Transverse colon (tissue), 4 donors: ENCODE measurements around the gene FAXDC2.

ENCODE experiments used
- CTCF ChIP-seq, 5 experiments: fragments of 200-600 bp in 3 of 5; fragments of 450-650 bp in 2 of 5; sonication (generic) in 3 of 5; IDR thresholded peaks; 1 replicate in 2 of 5; 2 replicates in 3 of 5; pipeline ENCODE4 v1.5.1; 2016 to 2017; ENCODE audit warnings: antibody characterized with exemption in 5 of 5, inconsistent platforms in 3 of 5, mild to moderate bottlenecking in 2 of 5, moderate library complexity in 1 of 5
- EP300 ChIP-seq: sonication (generic); formaldehyde crosslinking; IDR thresholded peaks from one replicate; pipeline ENCODE4 v1.6.1; 2017; ENCODE audit warnings: antibody characterized with exemption, low read depth
- POLR2A ChIP-seq: fragments of 450-650 bp; IDR thresholded peaks from one replicate; pipeline ENCODE4 v1.6.1; 2016; ENCODE audit warnings: antibody characterized with exemption, mild to moderate bottlenecking, moderate library complexity
- POLR2AphosphoS5 ChIP-seq, 3 donors: sonication (generic); formaldehyde crosslinking; IDR thresholded peaks; one replicate each; pipeline ENCODE4 v1.6.1; 2016; ENCODE audit warnings: antibody characterized with exemption in 3 of 3

GRCh38 chr5:154819546-154819945 is 30.9 kb downstream of the FAXDC2 start:
- TF ChIP-seq CTCF (IDR thresholded peaks at IDR 0.05) (no peak), POLR2AphosphoS5 (IDR thresholded peaks at IDR 0.05) (no peak), POLR2A (no peak), EP300 (no peak)
